ENCODE measurements around the gene LRRC30. TPM values are rescaled to one million over a fixed set of nuclear protein-coding genes. Genes with fewer than 3 reads are reported as not detected.

LRRC30 gene
- total RNA-seq, 2 donors from 2014 or later, result not detected

DNA sequence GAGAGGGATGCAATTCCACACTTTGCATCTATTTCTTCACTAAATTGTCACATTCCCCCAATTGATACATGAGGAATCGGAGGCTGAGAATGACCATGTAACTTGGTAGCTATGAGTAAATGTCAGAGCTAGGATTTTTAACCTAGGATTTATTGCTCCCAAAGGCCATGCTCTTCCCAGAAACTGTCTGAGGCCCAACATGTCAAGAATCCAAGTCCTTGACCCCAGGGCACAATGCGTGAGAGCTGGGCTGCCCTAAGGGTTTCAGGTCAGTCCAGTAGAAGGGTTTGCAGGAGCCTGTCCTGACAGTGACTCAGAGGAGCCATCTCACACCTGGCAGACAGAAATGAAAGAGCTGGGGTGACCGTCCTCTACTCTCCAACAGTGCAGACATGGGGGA is 30.3 kb downstream of the LRRC30 start:
- Mint-ChIP-seq H3K4me3 (no peak overlapping the region), H3K9me3 (no peaks in the 10 kb centered on the region), H3K36me3 (ENCODE audit: low read depth) (no peaks in the 10 kb centered on the region), H3K4me1 (peaks cover 30% of the 10 kb centered on the region), H3K27me3 (ENCODE audit: insufficient read depth) (no peaks in the 10 kb centered on the region), H3K27ac (no peak overlapping the region)
- Histone ChIP-seq H3K36me3 (ENCODE audit: control insufficient read depth, insufficient read depth, low read length) (no peaks in the 10 kb centered on the region), H3K27ac (ENCODE audit: low read depth, low read length) (no peak overlapping the region), H3K27me3 (ENCODE audit: control insufficient read depth, insufficient read depth, low read length, poor library complexity, severe bottlenecking) (no peaks in the 10 kb centered on the region), H3K4me3 (ENCODE audit: low read length) (no peak overlapping the region), H3K9ac (ENCODE audit: extremely low read depth, low read length, poor library complexity, severe bottlenecking) (no peak overlapping the region), H3K4me1 (ENCODE audit: control insufficient read depth, insufficient read depth, low read length) (no peaks in the 10 kb centered on the region), H3K9me3 (ENCODE audit: control insufficient read depth, low read length) (no peaks in the 10 kb centered on the region)
- WGBS, 2 experiments (ENCODE audit: insufficient coverage in 1 of 2, insufficient read length in 1 of 2), result 86 to 95% methylated on average over 1 to 3 of the region's 3 CpGs
- no peak for DNase-seq
- TF ChIP-seq, protein P1, sequence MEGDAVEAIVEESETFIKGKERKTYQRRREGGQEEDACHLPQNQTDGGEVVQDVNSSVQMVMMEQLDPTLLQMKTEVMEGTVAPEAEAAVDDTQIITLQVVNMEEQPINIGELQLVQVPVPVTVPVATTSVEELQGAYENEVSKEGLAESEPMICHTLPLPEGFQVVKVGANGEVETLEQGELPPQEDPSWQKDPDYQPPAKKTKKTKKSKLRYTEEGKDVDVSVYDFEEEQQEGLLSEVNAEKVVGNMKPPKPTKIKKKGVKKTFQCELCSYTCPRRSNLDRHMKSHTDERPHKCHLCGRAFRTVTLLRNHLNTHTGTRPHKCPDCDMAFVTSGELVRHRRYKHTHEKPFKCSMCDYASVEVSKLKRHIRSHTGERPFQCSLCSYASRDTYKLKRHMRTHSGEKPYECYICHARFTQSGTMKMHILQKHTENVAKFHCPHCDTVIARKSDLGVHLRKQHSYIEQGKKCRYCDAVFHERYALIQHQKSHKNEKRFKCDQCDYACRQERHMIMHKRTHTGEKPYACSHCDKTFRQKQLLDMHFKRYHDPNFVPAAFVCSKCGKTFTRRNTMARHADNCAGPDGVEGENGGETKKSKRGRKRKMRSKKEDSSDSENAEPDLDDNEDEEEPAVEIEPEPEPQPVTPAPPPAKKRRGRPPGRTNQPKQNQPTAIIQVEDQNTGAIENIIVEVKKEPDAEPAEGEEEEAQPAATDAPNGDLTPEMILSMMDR (conservative IDR thresholded peaks at IDR 0.05), result no peak

DNA sequence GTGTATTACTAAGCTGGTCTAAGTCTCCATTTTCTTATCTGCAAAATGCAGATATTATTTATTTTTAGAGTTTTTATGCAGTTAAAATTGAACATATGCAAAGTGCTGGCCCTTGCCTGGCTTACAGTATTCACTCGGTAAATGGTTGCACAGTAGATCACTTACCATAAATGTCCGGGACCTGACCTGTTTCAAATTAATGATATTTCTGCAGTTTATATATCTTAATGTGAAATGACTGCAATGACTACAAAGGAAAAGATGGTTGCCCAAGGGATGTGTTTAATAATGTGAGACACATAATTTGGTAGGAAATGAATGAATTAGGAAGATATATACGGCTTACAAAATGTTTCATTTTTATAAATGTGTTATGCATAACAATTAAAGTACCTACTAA is 37.1 kb downstream of the LRRC30 start:
- no peaks in the 10 kb centered on the region for H3K27me3 Mint-ChIP-seq (ENCODE audit: insufficient read depth)
- Histone ChIP-seq H3K4me1 (ENCODE audit: control insufficient read depth, insufficient read depth, low read length) (peaks cover 4% of the 10 kb centered on the region), H3K36me3 (ENCODE audit: control insufficient read depth, insufficient read depth, low read length) (no peaks in the 10 kb centered on the region), H3K27ac (ENCODE audit: low read depth, low read length) (no peak overlapping the region), H3K27me3 (ENCODE audit: control insufficient read depth, insufficient read depth, low read length, poor library complexity, severe bottlenecking) (no peaks in the 10 kb centered on the region), H3K9ac (ENCODE audit: extremely low read depth, low read length, poor library complexity, severe bottlenecking) (no peak overlapping the region), H3K4me3 (ENCODE audit: low read length) (no peak overlapping the region), H3K9me3 (ENCODE audit: control insufficient read depth, low read length) (no peaks in the 10 kb centered on the region)
- H3K9me3 Mint-ChIP-seq, result no peaks in the 10 kb centered on the region
- H3K4me1 Mint-ChIP-seq, result peaks cover 10% of the 10 kb centered on the region
- no peak overlapping the region for H3K4me3 Mint-ChIP-seq
- TF ChIP-seq, protein P1 (conservative IDR thresholded peaks at IDR 0.05), result no peak
- DNase-seq, result no peak
- WGBS, 2 experiments (ENCODE audit: insufficient coverage in 1 of 2, insufficient read length in 1 of 2), result 93 to 100% methylated on average over 1 to 2 of the region's 3 CpGs
- H3K36me3 Mint-ChIP-seq (ENCODE audit: low read depth), result no peaks in the 10 kb centered on the region
- H3K27ac Mint-ChIP-seq, result no peak overlapping the region

DNA sequence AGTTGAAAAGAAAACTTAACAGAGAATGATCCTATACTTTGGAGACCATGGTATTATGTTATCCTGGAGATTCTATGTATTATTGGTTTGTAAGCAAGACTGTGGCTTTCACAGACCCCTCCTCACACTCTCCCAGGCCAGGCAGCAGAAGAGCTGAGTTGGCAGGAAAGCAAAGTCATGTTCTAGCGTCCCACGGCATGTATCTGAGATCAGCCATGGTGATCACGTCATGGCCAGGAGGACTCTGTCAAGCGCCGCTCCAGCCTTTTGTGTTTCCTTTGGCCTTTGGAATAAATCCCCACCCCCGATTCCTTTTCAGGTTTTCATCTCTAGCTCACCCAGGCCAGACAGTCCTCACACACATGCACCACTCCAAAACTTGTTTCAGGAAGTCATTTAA is 39.1 kb downstream of the LRRC30 start:
- Mint-ChIP-seq H3K4me1 (peaks cover 16% of the 10 kb centered on the region), H3K9me3 (no peaks in the 10 kb centered on the region), H3K27me3 (ENCODE audit: insufficient read depth) (no peaks in the 10 kb centered on the region), H3K27ac (no peak overlapping the region), H3K4me3 (no peak overlapping the region), H3K36me3 (ENCODE audit: low read depth) (no peaks in the 10 kb centered on the region)
- peaks cover 10% of the 10 kb centered on the region for H3K4me1 ChIP-seq (ENCODE audit: control insufficient read depth, insufficient read depth, low read length)
- no peaks in the 10 kb centered on the region for H3K9me3 ChIP-seq (ENCODE audit: control insufficient read depth, low read length)
- no peaks in the 10 kb centered on the region for H3K27me3 ChIP-seq (ENCODE audit: control insufficient read depth, insufficient read depth, low read length, poor library complexity, severe bottlenecking)
- WGBS, 2 experiments (ENCODE audit: insufficient coverage in 1 of 2, insufficient read length in 1 of 2), result 85 to 88% methylated on average over 5 to 6 of the region's 6 CpGs
- H3K27ac ChIP-seq (ENCODE audit: low read depth, low read length), result no peak overlapping the region
- TF ChIP-seq, protein P1 (conservative IDR thresholded peaks at IDR 0.05), result no peak
- H3K36me3 ChIP-seq (ENCODE audit: control insufficient read depth, insufficient read depth, low read length), result no peaks in the 10 kb centered on the region
- H3K9ac ChIP-seq (ENCODE audit: extremely low read depth, low read length, poor library complexity, severe bottlenecking), result no peak overlapping the region
- no peak overlapping the region for H3K4me3 ChIP-seq (ENCODE audit: low read length)
- DNase-seq, result no peak

Measured in endodermal cell (in vitro differentiated cells).